Fibroblast of mammary gland (primary cell): Measurements from ENCODE around the gene DMWD.
"Not testable (repeated sequence)": the region's sequence is repeated elsewhere in the genome, so short reads cannot be mapped to it uniquely, and the experiment has no call there.

Experiments used
- DNase-seq: peaks from one replicate; pipeline ENCODE4 v3.0.0-alpha.2; 2010; ENCODE audit warnings: low read depth
- H3K4me3 ChIP-seq: 2 replicates; pipeline ENCODE4 v1.5.1; 2011; ENCODE audit warnings: low read depth, mild to moderate bottlenecking, low read length, moderate library complexity; ENCODE audit not compliant: control insufficient read depth
- TF ChIP-seq, protein P1 (sequence below): conservative IDR thresholded peaks from 2 replicates; pipeline ENCODE4 v1.5.1; 2011; ENCODE audit warnings: low read depth, low read length, inconsistent platforms; ENCODE audit not compliant: control insufficient read depth, insufficient read depth

The DMWD gene

DNA sequence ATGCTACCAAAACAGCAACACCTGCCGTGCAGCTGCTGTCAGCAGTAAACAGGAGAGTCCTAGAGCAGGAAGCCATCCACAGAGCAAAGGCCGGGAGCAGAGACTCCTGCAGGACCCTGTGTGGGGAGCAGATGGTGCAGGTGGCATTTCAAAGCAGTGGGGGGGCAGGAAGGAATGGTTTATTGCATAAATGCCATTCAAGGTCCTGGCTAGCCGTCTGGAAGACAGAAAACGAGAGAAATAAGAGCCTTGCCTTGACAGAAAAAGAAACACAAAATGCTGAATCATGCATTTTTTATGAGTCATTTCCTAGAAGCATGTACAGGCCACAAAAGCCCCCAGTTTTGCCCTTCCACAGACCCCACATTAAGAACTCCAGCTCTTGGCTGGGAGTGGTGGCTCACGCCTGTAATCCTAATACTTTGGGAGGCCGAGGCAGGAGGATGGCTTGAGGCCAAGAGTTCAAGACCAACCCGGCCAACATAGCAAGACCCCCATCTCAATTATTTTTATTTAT, 17.1 kb upstream of the DMWD start:
- no peak overlapping the region for H3K4me3 ChIP-seq
- TF ChIP-seq, protein P1, sequence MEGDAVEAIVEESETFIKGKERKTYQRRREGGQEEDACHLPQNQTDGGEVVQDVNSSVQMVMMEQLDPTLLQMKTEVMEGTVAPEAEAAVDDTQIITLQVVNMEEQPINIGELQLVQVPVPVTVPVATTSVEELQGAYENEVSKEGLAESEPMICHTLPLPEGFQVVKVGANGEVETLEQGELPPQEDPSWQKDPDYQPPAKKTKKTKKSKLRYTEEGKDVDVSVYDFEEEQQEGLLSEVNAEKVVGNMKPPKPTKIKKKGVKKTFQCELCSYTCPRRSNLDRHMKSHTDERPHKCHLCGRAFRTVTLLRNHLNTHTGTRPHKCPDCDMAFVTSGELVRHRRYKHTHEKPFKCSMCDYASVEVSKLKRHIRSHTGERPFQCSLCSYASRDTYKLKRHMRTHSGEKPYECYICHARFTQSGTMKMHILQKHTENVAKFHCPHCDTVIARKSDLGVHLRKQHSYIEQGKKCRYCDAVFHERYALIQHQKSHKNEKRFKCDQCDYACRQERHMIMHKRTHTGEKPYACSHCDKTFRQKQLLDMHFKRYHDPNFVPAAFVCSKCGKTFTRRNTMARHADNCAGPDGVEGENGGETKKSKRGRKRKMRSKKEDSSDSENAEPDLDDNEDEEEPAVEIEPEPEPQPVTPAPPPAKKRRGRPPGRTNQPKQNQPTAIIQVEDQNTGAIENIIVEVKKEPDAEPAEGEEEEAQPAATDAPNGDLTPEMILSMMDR = no peak
- peak; percentile 71 for DNase-seq

DNA sequence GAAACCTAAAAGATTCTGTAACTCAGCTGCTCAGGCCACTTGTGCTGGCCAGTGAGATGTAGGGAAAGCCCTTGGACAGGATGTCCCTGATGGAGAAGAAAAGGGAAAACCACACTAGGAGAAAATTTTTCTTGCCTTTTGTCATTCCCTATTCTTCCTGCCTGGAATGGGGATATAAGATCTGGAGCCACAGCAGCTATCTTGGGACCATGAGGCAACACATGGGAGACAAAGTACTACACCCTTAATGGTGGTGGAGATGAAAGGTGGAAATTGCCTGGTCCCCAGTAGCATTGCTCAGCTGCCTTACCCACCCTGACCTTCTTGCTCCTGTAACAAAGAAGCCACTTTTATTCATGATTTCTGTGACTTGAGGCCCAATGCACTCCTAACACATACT, 13.1 kb upstream of the DMWD start:
- no peak for DNase-seq
- TF ChIP-seq, protein P1 = no peak
- H3K4me3 ChIP-seq = no peak overlapping the region

DNA sequence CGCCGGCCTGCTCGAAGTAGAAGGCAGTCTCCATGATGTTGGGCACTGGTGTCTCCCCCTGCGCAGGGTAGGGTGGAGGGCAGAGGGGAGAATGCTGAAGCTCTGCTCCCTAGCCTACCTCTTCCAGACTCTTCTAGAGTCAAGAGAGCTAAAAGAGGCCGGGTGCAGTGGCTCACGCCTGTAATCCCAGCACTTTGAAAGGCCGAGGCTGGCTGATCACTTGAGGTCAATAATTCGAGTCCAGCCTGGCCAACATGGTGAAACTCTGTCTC, 12.2 kb upstream of the DMWD start:
- DNase-seq = no peak
- TF ChIP-seq, protein P1 = no peak
- H3K4me3 ChIP-seq = no peak overlapping the region

DNA sequence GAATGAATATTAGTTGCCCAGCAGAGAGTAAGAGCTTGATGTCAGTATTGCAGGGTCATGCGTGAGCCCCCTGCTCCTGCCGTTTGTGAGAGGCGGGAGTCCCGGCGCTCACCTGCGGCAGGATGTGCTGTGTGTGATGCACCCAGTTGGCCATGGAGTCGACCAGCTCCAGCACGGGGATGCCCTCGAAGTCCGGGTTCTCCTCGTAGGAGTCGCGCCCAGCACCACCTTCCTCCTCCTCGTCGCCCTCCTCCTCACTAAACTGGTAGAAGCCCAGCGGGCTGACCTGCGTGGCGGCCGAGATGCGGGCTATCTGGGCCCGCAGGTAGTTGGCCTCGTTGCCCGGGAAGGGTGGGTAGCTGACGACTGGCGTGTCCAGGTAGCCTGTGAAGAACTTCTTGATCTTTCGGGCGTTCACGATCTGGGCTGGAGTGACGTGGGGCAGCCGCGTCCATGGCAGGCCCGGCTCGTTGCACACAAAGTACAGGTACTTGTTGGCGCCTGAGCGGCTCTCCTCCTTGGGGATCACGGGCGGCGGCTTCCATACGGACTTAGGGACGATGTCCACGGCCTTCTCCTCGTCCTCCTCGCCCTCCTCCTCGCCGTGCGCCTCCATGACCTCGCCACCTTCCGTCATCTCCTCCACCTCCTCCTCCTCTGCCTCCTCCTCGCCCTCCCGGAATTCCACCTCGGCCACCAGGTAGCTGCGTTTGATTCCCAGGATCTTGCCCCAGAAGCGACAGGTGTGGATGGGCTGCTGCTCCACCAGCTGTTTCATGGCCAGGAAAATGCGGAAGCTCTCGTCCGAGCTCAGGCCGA, 11.7 kb upstream of the DMWD start:
- TF ChIP-seq, protein P1 = no peak
- no peak overlapping the region for H3K4me3 ChIP-seq
- no peak for DNase-seq

DNA sequence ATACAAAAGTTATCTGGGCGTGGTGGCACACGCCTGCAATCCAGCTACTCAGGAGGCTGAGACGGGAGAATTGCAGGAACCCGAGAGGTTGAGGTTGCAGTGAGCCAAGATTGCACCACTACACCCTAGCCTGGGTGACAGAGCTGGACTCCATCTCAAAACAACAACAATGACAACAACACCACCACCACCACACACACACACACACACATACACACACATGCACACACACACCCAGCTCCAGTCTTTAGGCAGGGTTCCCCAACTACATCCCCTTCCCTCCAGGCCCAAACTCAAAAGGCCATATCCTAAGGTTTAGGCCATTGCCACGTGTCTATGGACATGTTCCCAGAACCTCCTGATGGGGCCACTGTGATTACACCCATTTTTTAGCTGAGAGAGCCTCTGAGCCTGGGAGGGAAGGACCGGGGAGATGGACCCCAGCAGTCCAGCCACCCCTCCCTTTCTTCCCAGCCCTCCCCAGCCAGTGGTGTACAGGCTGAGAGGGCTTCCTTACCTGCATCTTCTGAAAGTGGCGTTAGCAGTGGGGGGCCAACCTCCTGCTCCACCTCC, 9.0 kb upstream of the DMWD start:
- no peak overlapping the region for H3K4me3 ChIP-seq
- TF ChIP-seq, protein P1 = no peak
- no peak for DNase-seq

DNA sequence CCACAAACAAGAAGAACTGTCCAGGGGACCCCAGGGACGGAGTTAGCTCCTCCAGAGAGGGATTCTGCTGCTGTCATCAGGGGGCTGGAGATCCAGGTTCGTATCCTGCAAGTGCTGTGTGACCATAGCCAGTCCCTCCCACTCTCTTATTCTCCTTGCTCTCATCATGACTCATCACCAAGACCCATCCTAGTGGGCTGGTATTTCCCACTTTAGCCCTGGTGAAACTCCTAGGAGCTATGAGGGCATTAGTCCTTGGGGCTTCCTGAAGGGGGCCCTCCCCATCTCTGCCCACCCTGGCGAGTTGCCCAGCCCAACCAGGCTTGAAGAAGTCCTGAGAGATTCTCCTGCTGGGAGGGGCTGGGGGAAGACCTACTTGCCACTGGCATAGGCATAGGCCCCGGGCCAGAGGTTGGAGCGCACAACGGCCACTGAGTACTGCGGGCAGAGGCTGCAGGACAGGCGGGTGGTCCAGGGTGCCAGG, 7.5 kb upstream of the DMWD start:
- TF ChIP-seq, protein P1 = no peak
- H3K4me3 ChIP-seq = no peak overlapping the region
- peak; percentile 62 for DNase-seq

DNA sequence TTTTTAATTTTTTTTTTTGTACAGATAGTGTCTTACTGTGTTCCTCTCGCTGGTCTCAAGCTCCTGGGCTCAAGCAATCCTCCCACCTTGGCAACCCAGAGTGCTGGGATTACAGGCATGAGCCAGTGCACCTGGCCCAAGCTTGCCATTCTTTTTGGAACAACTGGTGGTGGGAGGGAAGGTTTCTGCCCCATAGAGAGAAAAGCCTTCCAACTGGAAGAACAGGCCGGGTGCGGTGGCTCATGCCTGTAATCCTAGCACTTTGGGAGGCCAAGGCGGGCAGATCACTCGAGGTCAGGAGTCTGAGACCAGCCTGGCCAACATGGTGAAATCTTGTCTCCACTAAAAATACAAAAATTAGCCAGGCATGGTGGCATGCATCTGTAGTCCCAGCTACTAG, 6.9 kb upstream of the DMWD start:
- DNase-seq, H3K4me3 ChIP-seq: not testable (repeated sequence)
